Lung (tissue), 12 donors: ENCODE measurements around the gene CNTFR. TPM values are rescaled to one million over a fixed set of nuclear protein-coding genes. Genes with fewer than 3 reads are reported as not detected.

Source experiments
- ATAC-seq: fragments of 200-7000 bp; cut with Tn5 transposase; one replicate; pipeline ENCODE4 v1.9.1; 2020; ENCODE audit warnings: moderate number of reproducible peaks; ENCODE audit not compliant: insufficient read depth, low FRiP score
- DNase-seq, 3 donors: peaks; one replicate each; pipeline ENCODE4 v3.0.0-alpha.2; 2013 to 2017
- H3K27ac ChIP-seq, 2 donors: one replicate each; pipeline ENCODE4 v1.5.1; 2013; ENCODE audit warnings: mild to moderate bottlenecking in 2 of 2, moderate library complexity in 2 of 2, control low read depth in 1 of 2, inconsistent platforms in 1 of 2, low read depth in 1 of 2, low read length in 1 of 2
- H3K27me3 ChIP-seq, 3 donors: one replicate each; pipeline ENCODE4 v1.5.1; 2013; ENCODE audit warnings: low read length in 2 of 3; ENCODE audit not compliant: control insufficient read depth in 3 of 3, insufficient read depth in 3 of 3
- H3K36me3 ChIP-seq, 4 donors: one replicate each; pipeline ENCODE4 v1.5.1; 2013; ENCODE audit warnings: low read length in 4 of 4, mild to moderate bottlenecking in 1 of 4, moderate library complexity in 1 of 4; ENCODE audit not compliant: control insufficient read depth in 4 of 4, insufficient read depth in 4 of 4
- H3K4me1 ChIP-seq, 5 donors: one replicate each; pipeline ENCODE4 v1.5.1; 2013; ENCODE audit warnings: low read length in 5 of 5, mild to moderate bottlenecking in 2 of 5, moderate library complexity in 1 of 5; ENCODE audit not compliant: control insufficient read depth in 5 of 5, insufficient read depth in 5 of 5
- H3K4me3 ChIP-seq: one replicate; pipeline ENCODE4 v1.5.1; 2013; ENCODE audit warnings: mild to moderate bottlenecking, control low read depth, moderate library complexity
- H3K9ac ChIP-seq, 2 donors: one replicate each; pipeline ENCODE4 v1.5.1; 2013; ENCODE audit warnings: low read length in 2 of 2, control low read depth in 1 of 2; ENCODE audit not compliant: insufficient read depth in 1 of 2
- H3K9me3 ChIP-seq, 4 donors: one replicate each; pipeline ENCODE4 v1.5.1; 2013; ENCODE audit warnings: low read length in 3 of 4, mild to moderate bottlenecking in 1 of 4, moderate library complexity in 1 of 4; ENCODE audit not compliant: control insufficient read depth in 4 of 4, insufficient read depth in 3 of 4
- WGBS, 2 donors: extraction: QIAGEN DNeasy Blood & Tissue Kit; methylation state at CpG; one replicate each; pipeline ENCODE4 v1.1.7; 2013; 5-methylcytosine and 5-hydroxymethylcytosine counted together
- polyA plus RNA-seq, 2 donors: library from polyadenylated mRNA; stranded (reverse); fragments of 200-250 nt; gene quantifications; one replicate each; pipeline ENCODE4 v1.2.1, GENCODE V29; 2013
- total RNA-seq, 2 donors: library from RNA; depleted of rRNA in 1 of 2; stranded (reverse); fragments of >200 nt in 1 of 2; gene quantifications; one replicate each; pipeline ENCODE4 v1.2.1, GENCODE V29; 2014 to 2021
- TF ChIP-seq, protein P1 (sequence below): IDR thresholded peaks from 2 replicates; pipeline ENCODE4 v1.5.1; 2012; ENCODE audit warnings: mild to moderate bottlenecking; ENCODE audit errors: control extremely low read depth, extremely low read depth
- donor health status: control.
- donor health status: control.
- donor health status: Bipolar disorder and iron deficiency.
- donor health status: healthy.
- donor health status: DM: yes; HTN: yes; CAD: no.

The CNTFR gene
- total and polyA plus RNA-seq, 4 donors, result 0.42 to 3.3 (median 1.3) TPM

DNA sequence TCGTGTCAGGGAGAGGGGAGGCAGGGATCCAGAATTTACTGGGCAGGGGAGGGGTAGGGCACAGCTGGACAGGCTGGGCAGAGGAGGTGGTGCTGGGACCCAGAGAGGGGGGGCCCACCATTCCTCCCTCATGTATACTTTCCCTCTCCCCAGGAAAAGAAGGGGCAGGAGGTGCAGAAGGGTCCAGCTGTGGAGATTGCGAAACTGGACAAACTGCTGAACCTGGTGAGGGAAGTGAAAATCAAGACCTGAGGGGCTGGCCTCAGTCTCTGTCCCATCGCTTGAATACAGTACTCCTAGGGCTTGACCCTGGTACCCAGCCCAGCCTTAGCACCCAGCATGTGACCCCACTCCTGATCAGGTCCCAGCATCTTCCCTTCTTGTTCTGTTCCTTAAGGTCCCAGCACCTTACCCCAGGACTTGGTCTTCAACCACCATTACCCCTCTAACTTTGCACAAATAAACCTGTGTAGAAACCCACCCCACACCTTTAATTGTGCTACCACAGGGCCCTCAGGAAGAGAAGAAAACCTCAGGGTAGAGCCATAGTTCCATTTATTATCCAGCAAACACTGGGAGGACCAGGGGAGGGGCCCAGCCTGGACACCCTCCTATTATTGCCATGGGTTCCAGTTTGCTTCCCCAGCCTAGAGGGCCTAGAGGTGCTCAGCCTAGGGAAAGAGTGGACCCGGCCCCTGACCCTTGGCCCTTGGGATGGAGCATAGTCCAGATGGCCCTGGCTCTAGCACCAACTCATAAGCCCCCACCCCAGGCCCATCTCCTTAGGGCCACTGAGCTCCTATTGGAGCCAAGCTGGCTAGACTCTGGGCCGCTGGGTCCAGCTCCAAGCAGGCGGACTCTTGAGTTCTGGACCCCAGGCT lies 68.8 kb downstream of the CNTFR start:
- peaks cover 0 to 20% (median 5%) of the 10 kb centered on the region in 3 donors for H3K27me3 ChIP-seq
- H3K9me3 ChIP-seq, result no peaks in the 10 kb centered on the region
- H3K27ac ChIP-seq, result no peak overlapping the region
- WGBS, 2 donors, result 90 to 91% methylated on average over 6 of the region's 6 CpGs
- no peak overlapping the region for H3K4me3 ChIP-seq
- DNase-seq, result no peak
- TF ChIP-seq, protein P1, sequence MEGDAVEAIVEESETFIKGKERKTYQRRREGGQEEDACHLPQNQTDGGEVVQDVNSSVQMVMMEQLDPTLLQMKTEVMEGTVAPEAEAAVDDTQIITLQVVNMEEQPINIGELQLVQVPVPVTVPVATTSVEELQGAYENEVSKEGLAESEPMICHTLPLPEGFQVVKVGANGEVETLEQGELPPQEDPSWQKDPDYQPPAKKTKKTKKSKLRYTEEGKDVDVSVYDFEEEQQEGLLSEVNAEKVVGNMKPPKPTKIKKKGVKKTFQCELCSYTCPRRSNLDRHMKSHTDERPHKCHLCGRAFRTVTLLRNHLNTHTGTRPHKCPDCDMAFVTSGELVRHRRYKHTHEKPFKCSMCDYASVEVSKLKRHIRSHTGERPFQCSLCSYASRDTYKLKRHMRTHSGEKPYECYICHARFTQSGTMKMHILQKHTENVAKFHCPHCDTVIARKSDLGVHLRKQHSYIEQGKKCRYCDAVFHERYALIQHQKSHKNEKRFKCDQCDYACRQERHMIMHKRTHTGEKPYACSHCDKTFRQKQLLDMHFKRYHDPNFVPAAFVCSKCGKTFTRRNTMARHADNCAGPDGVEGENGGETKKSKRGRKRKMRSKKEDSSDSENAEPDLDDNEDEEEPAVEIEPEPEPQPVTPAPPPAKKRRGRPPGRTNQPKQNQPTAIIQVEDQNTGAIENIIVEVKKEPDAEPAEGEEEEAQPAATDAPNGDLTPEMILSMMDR, result no peak
- ATAC-seq, result no peak
- no peak overlapping the region for H3K9ac ChIP-seq
- H3K4me1 ChIP-seq, result peaks cover 0 to 7% (median 3%) of the 10 kb centered on the region in 5 donors
- H3K36me3 ChIP-seq, result no peaks in the 10 kb centered on the region

DNA sequence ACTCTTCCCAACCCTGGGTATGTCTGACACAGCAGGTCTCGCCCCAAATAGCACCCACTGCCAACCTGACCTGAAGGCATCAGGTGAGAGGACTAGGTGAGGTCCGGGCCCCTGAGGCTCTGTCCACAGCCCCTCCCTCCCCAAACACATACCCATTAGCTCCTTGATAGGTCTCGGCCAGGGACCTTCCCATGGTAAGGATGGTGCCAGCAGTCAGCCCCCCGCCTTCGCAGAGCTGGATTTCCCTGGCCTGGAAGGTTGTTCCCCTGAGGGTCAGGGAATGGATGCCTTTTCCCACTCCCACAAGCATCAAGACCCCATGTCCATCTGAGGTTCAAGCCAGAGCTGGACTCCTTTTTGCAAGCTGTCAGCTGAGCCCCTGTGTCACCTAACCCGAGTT lies 69.4 kb downstream of the CNTFR start:
- Histone ChIP-seq H3K4me1 (peaks cover 0 to 7% (median 3%) of the 10 kb centered on the region in 5 donors), H3K36me3 (no peaks in the 10 kb centered on the region), H3K27me3 (peaks cover 0 to 19% (median 0%) of the 10 kb centered on the region in 3 donors), H3K9me3 (no peaks in the 10 kb centered on the region), H3K4me3 (no peak overlapping the region), H3K9ac (no peak overlapping the region), H3K27ac (no peak overlapping the region)
- TF ChIP-seq, protein P1, result no peak
- 89 to 94% methylated on average over 6 of the region's 6 CpGs for WGBS, 2 donors
- ATAC-seq, result no peak
- DNase-seq, result no peak

GRCh38 chr9:34519321-34520020 lies 70.1 kb downstream of the CNTFR start:
- TF ChIP-seq, protein P1, result no peak
- no peak overlapping the region for H3K9ac ChIP-seq
- no peaks in the 10 kb centered on the region for H3K36me3 ChIP-seq
- ATAC-seq, result no peak
- peaks cover 0 to 7% (median 3%) of the 10 kb centered on the region in 5 donors for H3K4me1 ChIP-seq
- no peaks in the 10 kb centered on the region for H3K9me3 ChIP-seq
- H3K4me3 ChIP-seq, result no peak overlapping the region
- H3K27ac ChIP-seq, result no peak overlapping the region
- DNase-seq, result no peak
- WGBS, 2 donors, result 70 to 81% methylated on average over 2 of the region's 2 CpGs
- peaks cover 0 to 14% (median 0%) of the 10 kb centered on the region in 3 donors for H3K27me3 ChIP-seq
